Hematopoietic multipotent progenitor cell treated with erythropoietin and hydrocortisone succinate and interleukin-3 and kit ligand, for 6 days (in vitro differentiated cells): Measurements from ENCODE around the gene FYB1.
A peak's percentile ranks its signal among the peaks of the same experiment; 100 is the strongest.
"Not testable (repeated sequence)": the region's sequence is repeated elsewhere in the genome, so short reads cannot be mapped to it uniquely, and the experiment has no call there.

Source experiments
- DNase-seq: peaks from one replicate; pipeline ENCODE4 v3.0.0-alpha.2; 2015

FYB1 gene

GRCh38 chr5:39186722-39187539 lies 32.4 kb downstream of the FYB1 start:
- peak; percentile 52 for DNase-seq

- no peak for DNase-seq
Measured at GRCh38 chr5:39186289-39186688, 33.1 kb downstream of the FYB1 start.

DNA sequence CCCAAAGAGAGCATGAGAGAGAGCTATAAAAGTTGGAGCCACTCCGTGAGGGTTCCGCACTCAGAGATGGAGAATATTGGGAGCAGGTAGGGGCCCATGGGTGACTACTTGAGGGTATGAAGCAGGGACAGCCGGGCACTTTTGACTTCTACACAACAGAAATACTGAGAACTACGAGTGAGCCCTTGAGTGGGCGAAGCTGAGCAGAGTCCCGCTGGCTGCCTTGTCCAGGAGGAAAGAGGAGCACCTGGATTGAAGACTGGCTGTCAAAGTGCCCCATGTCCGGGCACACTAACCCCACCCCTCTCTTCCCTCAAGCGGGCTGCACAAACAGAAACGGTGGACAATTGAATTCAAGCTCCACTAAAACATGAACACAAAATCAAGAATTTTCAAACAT lies 33.6 kb downstream of the FYB1 start:
- DNase-seq, result no peak

DNA sequence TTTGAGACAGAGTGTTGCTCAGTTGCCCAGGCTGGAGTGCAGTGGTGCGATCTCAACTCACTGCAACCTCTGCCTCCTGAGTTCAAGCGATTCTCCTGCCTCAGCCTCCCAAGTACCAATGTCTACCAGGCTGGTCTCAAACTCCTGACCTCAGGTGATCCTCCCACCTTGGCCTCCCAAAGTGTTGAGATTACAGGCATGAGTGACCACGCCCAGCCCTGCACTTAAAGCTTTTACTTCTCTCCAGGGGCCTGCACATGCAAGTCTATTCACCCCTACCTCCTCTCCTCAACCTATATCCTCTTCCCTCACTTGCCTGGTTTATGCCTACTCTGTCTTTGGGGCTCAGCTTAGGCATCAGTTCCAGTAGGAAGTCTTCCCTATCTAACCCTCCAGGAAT lies 39.8 kb downstream of the FYB1 start:
- not testable (repeated sequence) for DNase-seq

DNA sequence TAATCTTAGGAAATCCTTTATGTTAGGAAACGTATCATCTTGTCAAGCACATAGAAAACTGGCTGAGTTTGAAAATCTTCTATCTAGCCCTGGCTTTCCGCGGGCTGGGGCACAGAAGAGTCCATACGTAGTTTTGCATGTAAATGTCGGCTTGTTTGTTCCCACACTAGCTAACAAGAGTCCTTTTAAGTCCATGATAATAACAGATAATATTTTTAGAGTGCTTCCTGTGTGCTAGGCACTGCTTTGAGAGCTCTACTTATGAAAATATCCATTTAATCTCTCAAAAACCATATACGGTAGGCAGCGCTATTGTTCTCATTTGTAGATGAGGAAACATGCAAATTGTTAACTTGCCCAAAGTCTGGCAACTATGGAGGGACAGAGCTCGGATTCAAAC lies 40.5 kb downstream of the FYB1 start:
- no peak for DNase-seq

GRCh38 chr5:39178171-39178570 lies 41.2 kb downstream of the FYB1 start:
- peak; percentile 48 for DNase-seq

GRCh38 chr5:39177631-39177964 lies 41.8 kb downstream of the FYB1 start:
- DNase-seq, result peak; percentile 86

DNA sequence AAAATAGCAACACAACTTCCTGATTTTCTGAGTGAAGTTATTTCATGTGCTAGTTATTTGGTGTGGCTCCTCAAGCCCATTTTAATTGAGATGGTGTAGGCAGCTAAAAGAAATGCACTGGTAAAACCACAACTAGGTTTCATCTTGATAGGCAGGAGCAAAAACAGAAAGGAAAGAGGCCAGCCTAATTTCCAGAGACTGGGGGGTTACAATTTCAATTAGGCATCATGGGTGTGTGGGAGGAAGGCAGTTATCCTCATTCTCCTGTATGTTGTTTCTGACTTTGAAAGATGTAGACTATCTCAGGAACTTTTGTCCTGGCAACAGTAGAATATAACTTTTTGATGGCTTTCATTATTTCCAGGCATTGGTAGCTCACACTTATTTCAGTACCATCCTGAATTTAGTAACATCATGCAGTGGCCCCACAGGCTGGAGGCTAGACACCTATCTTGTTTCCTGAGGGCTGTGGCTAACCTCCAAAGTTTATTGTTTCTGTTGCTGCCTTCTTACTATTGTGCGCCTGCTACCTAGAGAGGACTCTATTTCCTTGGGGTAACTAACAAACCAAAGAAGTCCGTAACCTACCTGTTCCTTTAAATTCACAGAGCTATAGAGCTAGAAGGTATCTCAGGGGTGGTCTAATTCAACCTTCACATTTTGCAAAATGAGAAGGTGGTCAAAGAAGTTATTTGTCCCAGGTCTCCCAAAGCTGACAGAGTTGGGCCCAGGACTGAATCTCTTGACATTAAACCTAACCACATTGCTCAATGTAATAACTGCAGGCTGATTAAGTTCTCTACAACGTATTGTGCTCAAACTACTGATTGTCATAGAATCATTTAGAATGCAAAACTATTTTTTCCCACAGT lies 42.4 kb downstream of the FYB1 start:
- peak; percentile 81 for DNase-seq

DNA sequence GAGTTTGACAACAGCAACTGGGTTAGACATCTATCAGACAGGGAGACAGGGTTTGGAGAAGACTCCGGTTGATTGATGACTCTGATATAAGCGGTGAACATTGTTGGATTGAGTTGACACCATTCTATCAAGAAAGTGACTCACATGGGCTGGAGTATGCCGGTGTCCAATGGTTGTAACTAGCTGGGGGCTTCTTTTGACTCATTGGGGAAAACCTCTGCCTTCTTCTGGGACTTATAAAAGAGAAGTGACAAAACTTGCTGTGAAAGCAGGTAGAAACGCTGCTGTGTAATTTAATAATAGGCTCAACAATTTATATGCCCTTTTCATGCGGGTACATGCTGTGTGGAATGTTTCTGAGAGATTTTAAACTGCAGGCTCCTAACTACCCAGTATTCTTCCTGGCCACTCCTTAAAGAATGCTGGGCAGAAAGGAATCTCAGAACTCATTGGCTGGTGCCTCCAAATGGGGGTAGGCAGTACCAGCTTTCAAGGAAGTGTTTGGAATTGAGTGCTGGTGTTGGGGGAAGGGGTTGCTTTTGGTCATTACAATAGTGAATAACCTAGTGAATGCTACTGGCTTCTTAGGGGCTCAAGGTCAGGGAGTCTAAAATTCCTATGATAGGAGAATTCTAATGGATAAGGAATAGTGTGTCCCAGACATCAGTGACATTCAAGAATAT lies 43.9 kb downstream of the FYB1 start:
- DNase-seq, result no peak

- DNase-seq, result no peak
Measured at GRCh38 chr5:39173069-39173468, 46.3 kb downstream of the FYB1 start.

DNA sequence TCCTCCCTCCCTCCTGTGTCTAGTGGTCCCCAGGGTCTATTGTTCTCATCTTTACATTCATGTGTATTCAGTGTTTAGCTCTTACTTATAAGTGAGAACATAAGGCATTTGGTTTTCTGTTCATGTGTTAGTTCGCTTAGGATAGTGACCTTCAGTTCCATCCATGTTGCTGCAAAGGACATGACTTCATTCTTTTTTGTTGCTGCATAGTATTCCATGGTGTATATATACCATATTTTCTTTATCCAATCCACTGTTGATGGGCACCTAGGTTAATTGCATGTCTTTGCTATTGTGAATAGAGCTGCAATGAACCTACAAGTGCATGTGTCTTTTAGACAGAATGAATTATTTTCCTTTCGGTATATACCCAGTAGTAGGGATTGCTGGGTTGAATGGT lies 46.8 kb downstream of the FYB1 start:
- no peak for DNase-seq

DNA sequence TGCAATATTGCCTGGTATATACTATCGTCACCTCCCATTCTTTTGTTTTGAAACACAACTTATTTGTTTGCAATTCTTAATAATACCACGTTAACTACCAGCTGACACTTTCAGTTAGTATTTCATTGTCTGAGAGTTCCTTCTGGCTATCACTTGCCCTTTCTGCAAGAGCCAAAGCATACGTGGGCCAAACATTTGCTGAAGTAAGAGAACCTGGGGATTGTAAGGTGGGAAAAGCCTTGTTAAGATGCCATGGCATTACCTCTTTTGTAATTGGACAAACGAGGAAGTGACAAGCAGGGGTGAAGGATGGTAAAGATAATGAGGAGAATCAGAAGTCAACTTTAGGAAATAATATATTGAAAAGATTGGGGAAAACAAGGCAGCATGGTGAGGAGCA lies 47.7 kb downstream of the FYB1 start:
- DNase-seq, result no peak

- no peak for DNase-seq
Measured at GRCh38 chr5:39169081-39169480, 50.3 kb downstream of the FYB1 start.

DNA sequence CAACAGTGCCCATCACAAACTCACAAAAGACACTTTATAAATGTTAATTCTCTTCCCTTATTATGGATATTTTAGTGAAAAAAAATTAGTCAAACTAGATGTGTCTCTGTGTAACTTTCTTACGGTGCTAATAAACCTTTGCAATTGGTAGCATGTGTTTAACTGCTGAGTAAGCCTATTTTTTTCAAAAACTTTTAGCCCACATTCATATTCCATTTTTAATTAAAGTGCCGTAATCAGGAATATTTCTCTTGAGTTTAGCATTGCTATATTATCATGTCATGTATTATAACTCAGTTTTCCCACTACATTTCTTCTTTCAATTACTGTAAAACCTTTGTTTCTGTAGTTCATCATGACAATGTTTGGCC lies 51.4 kb downstream of the FYB1 start:
- DNase-seq, result no peak

GRCh38 chr5:39167141-39167971 lies 52.0 kb downstream of the FYB1 start:
- DNase-seq, result no peak

GRCh38 chr5:39164529-39165402 lies 54.6 kb downstream of the FYB1 start:
- DNase-seq, result peak; percentile 62

- peak; percentile 48 for DNase-seq
Measured at GRCh38 chr5:39164016-39164415, 55.3 kb downstream of the FYB1 start.

DNA sequence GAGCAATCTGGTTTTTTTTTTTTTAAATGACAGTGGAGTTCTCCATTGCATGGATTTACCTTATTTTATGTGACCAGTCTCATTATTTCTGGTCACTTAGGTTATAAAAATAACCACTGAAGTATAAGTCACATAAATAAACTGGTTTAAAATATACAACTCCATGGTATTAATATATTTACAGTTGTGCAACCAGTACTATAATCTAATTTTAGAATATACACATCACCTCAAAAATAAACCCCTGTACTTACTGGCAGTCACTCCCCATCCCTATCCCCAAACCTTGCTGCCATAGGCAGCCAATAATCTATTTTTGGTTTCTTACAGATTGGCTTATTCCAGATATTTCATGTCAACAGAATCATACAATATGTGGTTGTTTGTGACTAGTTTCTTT lies 57.8 kb downstream of the FYB1 start:
- DNase-seq, result no peak

GRCh38 chr5:39160576-39161213 lies 58.7 kb downstream of the FYB1 start:
- no peak for DNase-seq

DNA sequence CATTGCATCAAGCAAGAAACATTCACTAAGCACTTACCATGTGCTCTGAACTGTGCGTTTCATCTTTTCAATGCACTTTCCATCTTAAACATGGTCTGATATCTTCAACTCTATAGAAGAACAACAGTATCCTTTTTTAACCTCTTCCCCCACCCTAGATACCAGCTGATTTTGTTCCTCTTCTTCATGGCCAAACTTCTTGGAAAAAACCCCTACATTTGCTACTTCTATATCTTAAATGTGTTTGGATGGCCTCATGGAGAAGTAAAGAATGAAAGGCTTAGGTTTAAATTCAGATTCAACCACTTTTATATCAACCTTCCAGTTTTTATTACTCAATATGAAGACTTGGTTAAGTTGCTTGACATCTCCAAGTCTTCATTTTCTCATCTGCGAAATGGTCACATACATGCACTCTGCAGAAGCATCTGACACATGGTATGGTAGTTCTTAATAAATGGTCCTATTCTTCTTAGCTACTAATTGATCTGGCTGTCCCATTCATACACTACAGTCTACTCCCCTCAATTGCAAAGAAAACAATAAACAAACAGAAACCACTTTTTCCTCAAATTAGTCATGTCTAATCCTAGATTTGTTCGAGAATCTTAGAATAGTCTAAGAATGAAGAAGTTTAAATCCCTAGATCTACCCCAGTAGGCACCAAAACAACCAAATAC lies 59.4 kb downstream of the FYB1 start:
- DNase-seq, result no peak

DNA sequence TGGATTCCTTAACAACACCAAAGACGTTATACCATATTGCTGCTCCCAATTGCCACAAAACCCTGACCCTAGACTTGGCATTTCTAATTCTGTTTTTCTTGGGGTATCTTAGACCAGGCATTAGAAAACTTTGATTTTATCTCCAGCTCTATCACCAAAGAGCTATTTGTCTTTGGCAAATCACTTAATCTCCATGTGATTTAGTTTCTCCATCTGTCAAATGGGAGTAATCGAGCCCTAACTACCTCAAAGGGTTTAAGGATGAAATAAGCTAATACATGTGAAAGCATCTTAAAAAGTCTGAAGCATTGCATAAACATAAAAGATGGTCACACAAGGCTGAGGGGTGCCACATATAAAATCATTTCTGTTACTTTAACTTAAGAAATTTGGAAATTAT lies 60.6 kb downstream of the FYB1 start:
- no peak for DNase-seq
